GM20000 (cell line): ENCODE measurements around the gene CD99.
"Not testable (repeated sequence)": the region's sequence is repeated elsewhere in the genome, so short reads cannot be mapped to it uniquely, and the experiment has no call there.

Source experiments
- DNase-seq: peaks from one replicate; pipeline ENCODE4 v3.0.0; 2012; ENCODE audit warnings: low spot score
- CTCF ChIP-seq: IDR thresholded peaks from 2 replicates; pipeline ENCODE4 v1.5.1; 2012; ENCODE audit warnings: mild to moderate bottlenecking, control low read depth; ENCODE audit errors: extremely low read depth, missing control alignments

Gene CD99

GRCh38 chrX:2662586-2662985, 28.5 kb upstream of the CD99 start:
- no peak for TF ChIP-seq CTCF
- DNase-seq: no peak

- DNase-seq: no peak
These were observed 26.6 kb upstream of the CD99 start for GRCh38 chrX:2664502-2664901.

DNA sequence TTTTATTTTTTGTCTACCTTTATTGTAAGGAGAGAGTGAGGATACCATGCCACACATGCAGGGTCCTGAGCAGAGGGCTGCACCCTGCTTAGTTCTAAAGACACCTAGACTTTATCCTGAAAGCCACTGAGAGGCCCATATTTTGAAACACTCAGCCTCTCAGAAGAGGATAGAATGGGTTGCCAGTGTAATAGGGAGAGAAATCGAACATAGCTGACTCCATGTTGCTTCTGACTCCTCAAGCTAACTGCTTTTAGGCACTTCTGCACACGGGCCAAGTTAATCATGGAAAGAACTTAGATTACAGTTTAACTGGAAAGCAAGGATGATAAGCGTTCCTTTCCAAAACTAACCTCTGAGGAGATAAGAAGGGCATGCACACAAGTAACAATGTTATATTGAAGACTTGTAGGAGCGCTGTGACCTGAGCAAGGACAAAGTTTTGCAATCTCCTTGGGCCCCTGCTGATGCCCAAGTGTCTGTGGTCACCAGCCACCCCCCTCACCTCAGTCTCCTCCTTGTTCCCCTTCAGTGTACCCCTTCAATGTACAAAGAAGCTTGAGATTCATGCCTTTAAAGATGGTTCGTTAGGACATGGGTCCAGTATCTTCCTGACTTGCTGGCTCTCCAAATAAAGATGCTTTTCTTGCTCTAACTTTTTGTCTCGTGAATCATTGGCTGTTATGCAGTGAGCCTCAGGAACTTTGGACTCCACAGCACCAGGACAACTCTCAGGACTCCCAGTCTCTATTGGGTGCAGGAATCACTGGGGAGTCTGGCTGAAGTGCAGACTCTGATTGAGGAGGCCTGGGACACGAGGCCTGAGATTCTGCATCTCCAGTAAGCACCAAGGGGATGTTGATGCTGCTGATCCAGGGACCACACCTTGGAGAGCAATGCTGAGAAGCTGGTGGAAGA, 25.4 kb upstream of the CD99 start:
- no peak for TF ChIP-seq CTCF
- DNase-seq: no peak

More at GRCh38 chrX:2664502-2664901, 26.6 kb upstream of the CD99 start:
- no peak for TF ChIP-seq CTCF

DNA sequence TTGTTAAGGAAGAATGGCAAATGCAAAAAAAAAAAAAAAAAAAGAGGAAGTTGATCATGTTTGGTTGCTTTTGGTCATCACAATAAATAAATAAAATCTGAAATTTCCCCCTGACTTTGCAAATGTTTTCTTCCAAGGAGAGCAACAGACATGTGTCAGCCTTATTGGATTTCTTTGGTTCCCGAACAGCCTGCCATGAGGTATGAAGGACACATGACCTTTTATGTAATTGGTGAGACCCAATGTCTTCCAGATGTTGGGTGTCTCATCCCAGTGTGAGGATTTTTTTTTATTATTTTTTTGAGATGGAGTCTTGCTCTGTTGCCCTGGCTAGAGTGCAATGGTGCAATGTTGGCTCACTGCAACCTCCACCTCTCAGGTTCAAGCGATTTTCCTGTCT, 24.6 kb upstream of the CD99 start:
- no peak for TF ChIP-seq CTCF
- no peak for DNase-seq

DNA sequence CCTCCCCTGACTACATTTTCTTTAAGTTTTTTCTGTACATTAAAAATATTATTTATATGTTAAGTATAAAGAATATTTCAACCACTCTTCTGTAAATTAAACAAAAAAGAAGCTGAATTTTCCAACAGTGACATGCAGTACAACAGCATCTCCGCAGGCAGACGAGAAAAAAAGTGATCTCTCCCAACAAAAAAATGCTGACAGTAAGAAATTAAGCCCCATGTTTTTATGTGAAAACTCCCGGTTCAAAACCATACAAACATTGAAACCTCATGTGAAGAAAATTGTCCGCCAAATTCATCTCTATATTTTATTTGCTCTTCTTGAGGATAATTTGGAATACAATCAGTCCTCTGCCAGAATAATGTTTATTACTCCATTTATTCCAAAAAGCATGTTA, 20.1 kb upstream of the CD99 start:
- DNase-seq: no peak
- no peak for TF ChIP-seq CTCF

DNA sequence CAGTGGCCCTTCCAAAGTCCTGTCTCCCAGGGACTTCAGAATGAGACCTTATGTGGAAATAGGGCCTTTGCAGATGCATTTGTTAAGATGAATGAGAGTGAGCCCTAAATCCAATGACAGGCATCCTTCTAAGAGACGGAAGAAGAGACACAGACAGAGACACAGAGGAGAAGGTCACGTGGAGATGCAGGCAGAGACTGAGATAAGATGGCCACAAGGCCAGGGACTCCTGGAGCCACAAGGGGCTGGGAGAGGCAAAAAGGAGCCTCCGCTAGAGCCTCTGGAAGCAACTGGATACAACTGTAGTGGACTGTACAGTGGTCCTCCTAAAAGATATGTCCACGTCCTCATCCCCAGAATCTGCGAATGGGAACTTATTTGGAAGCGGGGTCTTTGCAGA, 19.0 kb upstream of the CD99 start:
- no peak for TF ChIP-seq CTCF
- no peak for DNase-seq

- no peak for DNase-seq
- TF ChIP-seq CTCF: no peak
These were observed 17.5 kb upstream of the CD99 start for GRCh38 chrX:2673611-2674010.

- DNase-seq: not testable (repeated sequence)
These were observed 15.4 kb upstream of the CD99 start for GRCh38 chrX:2675657-2676200.
